Measurements from ENCODE around the gene BYSL.
A peak's percentile ranks its signal among the peaks of the same experiment; 100 is the strongest.
"Not testable (repeated sequence)": the region's sequence is repeated elsewhere in the genome, so short reads cannot be mapped to it uniquely, and the experiment has no call there.

BYSL gene

GRCh38 chr6:41942067-41942851 lies 21.0 kb downstream of the BYSL start:
- DNase-seq (ENCODE audit: low read depth) = peak; percentile 71

- DNase-seq (ENCODE audit: low read depth) = not testable (repeated sequence)
Observed at GRCh38 chr6:41942882-41943281, 21.6 kb downstream of the BYSL start.

GRCh38 chr6:41943456-41943855 lies 22.2 kb downstream of the BYSL start:
- DNase-seq (ENCODE audit: low read depth) = no peak

GRCh38 chr6:41947581-41948220 lies 26.4 kb downstream of the BYSL start:
- DNase-seq (ENCODE audit: low read depth) = no peak

- DNase-seq (ENCODE audit: low read depth) = no peak
Observed at GRCh38 chr6:41954668-41955067, 33.4 kb downstream of the BYSL start.

- no peak for DNase-seq (ENCODE audit: low read depth)
Observed at GRCh38 chr6:41955412-41955811, 34.1 kb downstream of the BYSL start.

- no peak for DNase-seq (ENCODE audit: low read depth)
Observed at GRCh38 chr6:41957117-41957516, 35.8 kb downstream of the BYSL start.

GRCh38 chr6:41958022-41958856 lies 36.9 kb downstream of the BYSL start:
- DNase-seq (ENCODE audit: low read depth) = no peak

GRCh38 chr6:41960028-41960427 lies 38.7 kb downstream of the BYSL start:
- DNase-seq (ENCODE audit: low read depth) = no peak

GRCh38 chr6:41963371-41963770 lies 42.1 kb downstream of the BYSL start:
- no peak for DNase-seq (ENCODE audit: low read depth)

- DNase-seq (ENCODE audit: low read depth) = no peak
Observed at GRCh38 chr6:41964201-41964887, 43.0 kb downstream of the BYSL start.

- DNase-seq (ENCODE audit: low read depth) = no peak
Observed at GRCh38 chr6:41965429-41966213, 44.3 kb downstream of the BYSL start.

GRCh38 chr6:41966214-41966920 lies 45.1 kb downstream of the BYSL start:
- DNase-seq (ENCODE audit: low read depth) = no peak

GRCh38 chr6:41966961-41967311 lies 45.6 kb downstream of the BYSL start:
- DNase-seq (ENCODE audit: low read depth) = peak; percentile 67

GRCh38 chr6:41967312-41968287 lies 46.3 kb downstream of the BYSL start:
- peak; percentile 26 for DNase-seq (ENCODE audit: low read depth)

GRCh38 chr6:41970436-41970846 lies 49.1 kb downstream of the BYSL start:
- DNase-seq (ENCODE audit: low read depth) = no peak

- DNase-seq (ENCODE audit: low read depth) = no peak
Observed at GRCh38 chr6:41972826-41973225, 51.5 kb downstream of the BYSL start.

- DNase-seq (ENCODE audit: low read depth) = no peak
Observed at GRCh38 chr6:41974281-41974825, 53.1 kb downstream of the BYSL start.

- DNase-seq (ENCODE audit: low read depth) = no peak
Observed at GRCh38 chr6:41975276-41975675, 54.0 kb downstream of the BYSL start.

Measured in non-pigmented ciliary epithelial cell (primary cell).